K562 treated with DMSO at 1 percent for 48 hours (cell line): ENCODE data around the gene CFC1. TPM values are rescaled to one million over a fixed set of nuclear protein-coding genes. Genes with fewer than 3 reads are reported as not detected.

Experiments used
- total RNA-seq: library from RNA; unstranded; fragments of 300-600 nt; gene quantifications from 2 replicates; pipeline ENCODE4 v1.2.3, GENCODE V29; 2022; ENCODE audit warnings: low replicate concordance; ENCODE audit errors: extremely low read depth

Gene CFC1
- not detected in 2 replicates for total RNA-seq

DNA sequence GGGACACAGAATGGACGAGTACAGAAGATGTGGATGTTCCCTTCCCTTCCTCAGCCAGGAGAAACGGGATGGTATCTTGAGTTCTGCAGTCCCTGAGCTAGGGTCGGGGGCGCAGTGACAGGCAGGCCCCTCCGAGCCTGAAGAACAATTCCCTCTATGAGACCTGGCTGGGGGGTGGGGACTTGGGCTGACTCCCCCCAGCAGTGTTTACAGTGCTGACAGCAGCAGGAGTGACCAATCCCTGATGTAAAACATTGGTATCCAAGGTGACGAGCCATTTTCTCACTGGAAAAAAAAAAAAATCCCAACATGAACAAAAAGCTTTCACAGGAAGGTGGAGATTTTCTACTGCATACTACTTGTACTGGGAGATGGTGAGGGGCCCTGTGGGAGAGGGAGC lies at the start of gene CFC1:
TSS of gene CFC1 (minus strand) at position 183 of the 400 bp plus-strand sequence. CDS start 288 bp downstream, outside the sequence.

DNA sequence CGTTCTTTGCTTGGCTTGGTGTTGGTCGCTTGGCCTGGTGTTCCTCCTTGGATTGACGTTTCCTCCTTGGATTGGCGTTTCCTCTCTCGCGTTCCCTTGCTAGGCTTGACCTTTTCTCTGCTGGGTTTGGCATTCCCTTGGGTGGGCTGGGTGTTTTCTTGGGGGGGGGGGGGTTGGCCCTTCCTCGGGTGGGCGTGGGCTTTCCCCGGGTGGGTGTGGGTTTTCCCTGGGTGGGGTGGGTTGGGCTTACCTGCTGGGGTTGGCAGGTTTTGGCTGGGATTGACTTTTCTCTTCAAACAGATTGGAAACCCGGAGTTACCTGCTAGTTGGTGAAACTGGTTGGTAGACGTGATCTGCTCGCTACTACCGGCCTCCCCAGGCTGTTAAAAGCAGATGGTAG lies 11.8 kb upstream of the CFC1 start, which contains the start of gene POTEJ:
TSS of gene POTEJ (plus strand) at position 301 of the 400 bp plus-strand sequence. CDS start at position 394, 93 bp downstream.

Other genes with a start within 250 kb of the CFC1 start
- not detected in 2 replicates for gene PTPN18, start 243.5 kb downstream of the CFC1 start, total RNA-seq
- not detected in 2 replicates for gene POTEI, start 90.2 kb downstream of the CFC1 start, total RNA-seq
- not detected in 2 replicates for gene CFC1B, start 78.4 kb downstream of the CFC1 start, total RNA-seq
- gene POTEJ, start 11.9 kb upstream of the CFC1 start, total RNA-seq, result not detected in 2 replicates
- gene GPR148, start 129.5 kb upstream of the CFC1 start, total RNA-seq, result not detected in 2 replicates
- not detected in 2 replicates for gene AMER3, start 156.0 kb upstream of the CFC1 start, total RNA-seq
- not detected in 2 replicates for gene ARHGEF4, start 237.3 kb upstream of the CFC1 start, total RNA-seq